ENCODE measurements around the gene EHMT1. TPM values are rescaled to one million over a fixed set of nuclear protein-coding genes. Genes with fewer than 3 reads are reported as not detected.

Gene EHMT1
- 24.3 and 38.4 TPM in 2 replicates for total RNA-seq (2014; rRNA removed; shearing (Covaris generic))

DNA sequence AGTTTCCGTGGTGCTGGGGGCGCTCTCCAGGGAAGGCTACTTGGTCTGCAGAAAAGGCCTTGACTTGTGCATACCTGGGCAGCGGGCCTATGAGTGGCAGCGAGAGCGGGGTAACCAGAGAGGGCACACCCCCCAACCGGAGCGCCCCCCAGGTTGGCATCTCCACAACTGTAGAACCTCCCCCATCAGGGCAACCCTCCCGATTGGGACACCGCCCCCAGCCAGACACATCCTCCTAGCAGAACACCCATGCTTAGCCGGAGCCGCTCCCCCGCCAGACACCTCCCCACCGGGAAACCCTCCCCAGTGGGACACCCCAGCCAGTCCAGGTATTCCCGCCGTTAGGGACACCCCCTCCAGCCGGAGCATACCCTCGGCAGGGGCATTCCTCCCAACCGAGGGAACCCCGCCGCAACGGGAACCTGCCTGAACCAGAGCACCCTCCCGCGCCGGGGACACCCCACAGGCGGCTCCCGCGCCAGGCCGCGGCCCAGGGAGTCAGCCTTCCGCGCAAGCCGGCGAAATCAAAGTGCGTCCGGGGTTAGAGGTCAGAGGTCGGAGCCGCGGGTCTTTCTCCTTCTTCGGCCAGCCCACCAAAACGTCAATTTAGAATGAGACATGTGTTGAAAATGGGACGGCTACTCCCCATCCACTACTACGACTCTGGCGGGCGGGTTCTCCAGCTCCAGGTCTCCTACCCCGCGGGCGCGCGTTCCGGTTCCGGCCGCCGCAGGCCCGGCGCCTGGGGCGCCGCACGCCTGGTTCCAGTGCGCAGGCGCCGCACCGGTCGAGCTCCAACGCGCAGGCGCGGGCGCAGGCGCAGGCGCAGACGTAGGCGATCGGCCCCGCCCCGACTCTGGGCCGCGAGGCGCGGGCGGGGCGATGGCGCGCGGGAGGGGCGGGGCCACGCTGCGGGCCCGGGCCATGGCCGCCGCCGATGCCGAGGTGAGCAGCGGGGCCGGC lies at the start of gene EHMT1:
EHMT1 (plus strand) TSS at position 901 of the 963 bp plus-strand sequence; CDS start at position 925, 24 bp downstream.
- peak; percentile 80 for DNase-seq (ENCODE audit: low read depth)

DNA sequence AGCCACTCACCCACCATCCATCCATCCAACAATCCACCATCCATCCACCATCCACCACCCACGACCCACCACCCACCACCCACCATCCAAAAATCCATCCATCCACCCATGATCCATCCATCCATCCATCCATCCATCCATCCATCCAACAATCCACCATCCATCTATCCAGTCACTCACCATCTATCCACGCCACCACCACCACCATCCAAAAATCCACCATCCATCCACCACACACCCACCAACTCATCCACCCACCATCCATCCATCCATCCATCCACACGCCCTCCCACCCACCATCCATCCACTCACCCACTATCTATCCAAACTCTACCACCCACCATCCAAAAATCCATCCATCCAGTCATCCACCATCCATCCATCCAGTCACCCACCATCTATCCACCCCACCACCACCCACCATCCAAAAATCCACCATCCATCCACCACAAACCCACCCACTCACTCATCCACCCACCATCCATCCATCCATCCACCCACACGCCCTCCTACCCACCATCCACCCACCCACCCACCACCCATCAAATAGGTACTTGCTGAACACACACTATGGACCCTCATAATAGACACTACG lies 49.1 kb upstream of the EHMT1 start:
- DNase-seq (ENCODE audit: low read depth): no peak

DNA sequence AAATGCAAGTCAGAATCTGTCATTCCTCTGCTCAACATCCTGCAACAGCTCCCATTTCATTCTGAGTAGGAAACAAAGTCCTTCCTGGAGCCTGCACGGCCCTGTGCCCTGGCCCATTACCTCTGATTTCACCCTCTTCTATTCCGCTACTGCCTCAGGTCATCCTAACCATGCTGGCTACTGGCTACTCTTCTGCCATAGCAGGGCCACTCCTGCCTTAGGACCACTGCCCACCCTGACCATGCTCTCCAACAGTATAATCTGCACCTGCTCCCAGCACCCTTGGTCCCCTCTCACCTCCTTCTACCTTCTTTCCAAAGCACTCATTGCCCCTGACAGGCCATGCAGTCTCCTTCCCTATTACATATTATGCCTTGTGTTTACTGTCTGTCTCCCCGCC lies 48.2 kb upstream of the EHMT1 start:
- DNase-seq (ENCODE audit: low read depth): no peak

DNA sequence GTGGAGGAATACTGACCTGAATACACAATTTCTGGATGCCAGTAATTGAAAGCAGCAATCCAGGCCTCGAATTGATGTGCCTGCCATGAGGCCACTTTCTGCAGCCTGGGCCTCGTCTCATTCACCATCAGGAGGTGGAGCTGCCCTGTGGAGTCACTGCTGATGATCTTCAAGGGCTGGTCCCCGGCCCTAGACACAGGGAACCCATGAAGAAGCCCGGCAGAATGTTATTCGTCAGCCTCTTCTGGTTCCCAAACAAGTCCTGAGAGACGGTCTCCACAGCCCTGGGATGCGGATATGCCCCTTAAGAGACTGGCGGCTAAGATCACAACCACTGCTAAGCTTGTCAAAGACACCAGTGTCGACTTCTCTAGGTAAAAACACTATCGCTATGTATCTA lies 44.6 kb upstream of the EHMT1 start:
- no peak for DNase-seq (ENCODE audit: low read depth)

DNA sequence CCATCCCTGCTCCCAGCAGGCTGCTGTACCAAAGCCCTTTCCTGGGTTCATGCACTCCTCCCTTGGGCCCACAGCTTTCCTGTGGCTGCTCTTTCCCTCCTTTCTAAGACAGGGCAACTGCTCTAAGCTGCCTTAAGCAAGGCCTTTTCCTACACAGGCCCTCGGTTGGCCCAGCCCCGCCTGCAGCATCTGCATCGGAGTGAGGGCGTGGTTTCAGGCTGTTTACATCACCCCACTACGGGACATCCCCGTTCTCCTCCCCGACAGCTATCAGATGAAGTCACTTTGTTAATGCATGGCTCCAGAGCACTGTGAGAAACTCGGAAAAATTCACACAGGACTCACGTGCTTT lies 43.5 kb upstream of the EHMT1 start:
- no peak for DNase-seq (ENCODE audit: low read depth)

DNA sequence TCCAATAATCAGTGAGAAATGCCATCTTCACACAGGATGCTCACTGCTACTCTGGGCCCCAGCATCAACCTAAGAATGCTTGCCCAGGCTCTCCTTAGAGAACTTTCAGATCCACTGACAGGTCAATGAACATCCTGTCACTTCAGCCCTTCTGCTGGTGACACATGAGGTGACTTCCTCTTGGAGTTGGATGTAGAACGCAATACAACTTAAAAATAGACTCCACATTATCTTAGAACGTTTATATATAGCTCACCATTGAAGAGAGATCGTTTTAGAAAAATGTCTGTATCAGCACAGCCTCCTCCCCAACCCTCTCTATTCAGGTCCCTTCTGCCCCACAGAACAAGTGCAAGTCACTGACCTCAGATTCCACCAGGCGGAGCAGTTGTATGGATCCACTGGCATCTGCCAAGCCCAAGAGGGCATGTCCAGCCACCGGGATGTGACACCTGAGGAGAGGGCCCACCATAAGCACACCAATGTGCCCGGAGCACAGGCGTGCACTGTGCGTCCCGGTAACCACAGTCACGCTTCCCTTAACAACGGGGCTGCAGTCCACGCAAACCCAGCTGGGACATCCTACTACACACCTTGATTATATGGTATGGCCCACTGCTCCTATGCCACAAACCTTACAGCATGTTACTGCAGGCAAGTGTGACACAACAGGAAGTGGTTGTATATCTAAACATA lies 42.9 kb upstream of the EHMT1 start:
- no peak for DNase-seq (ENCODE audit: low read depth)

DNA sequence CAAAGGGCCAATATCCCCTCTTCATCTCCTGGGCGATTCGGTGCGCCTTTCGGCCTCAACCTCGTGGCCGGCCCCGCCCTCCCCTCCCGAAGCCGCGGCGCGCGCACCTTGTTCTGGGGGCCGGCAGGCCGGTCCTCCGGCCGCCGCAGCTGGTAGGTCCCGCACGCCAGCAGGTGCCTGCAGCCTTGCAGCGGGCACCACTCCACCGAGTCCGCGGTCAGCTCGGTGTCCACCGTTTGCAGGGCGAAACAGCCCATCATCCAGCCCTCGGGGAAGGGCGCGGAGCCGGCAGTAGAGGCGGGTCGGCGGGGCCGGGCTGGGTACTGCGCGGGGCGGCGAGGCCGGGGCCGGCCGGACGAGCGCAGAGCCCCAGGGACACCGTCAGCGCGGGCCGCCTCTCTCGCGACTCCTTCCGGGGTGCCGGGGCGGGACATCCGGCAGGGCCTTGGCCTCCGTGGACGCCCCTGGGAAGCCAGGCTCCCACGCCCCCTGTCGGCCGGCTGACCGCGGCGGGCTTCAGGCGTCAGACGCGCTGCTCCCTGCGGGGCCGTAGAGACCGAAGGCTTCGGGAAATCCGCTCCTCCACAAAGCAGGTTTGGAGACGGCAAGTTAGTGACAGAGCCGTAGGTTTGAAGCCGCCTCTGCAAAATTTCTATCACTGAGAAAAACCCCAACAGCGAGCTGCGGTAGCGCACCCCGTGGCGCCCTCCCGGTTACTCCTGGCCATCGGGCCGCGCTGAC lies 40.1 kb upstream of the EHMT1 start, which contains the start of gene DPH7:
DPH7 (minus strand) TSS at position 408 of the 741 bp plus-strand sequence; CDS start at position 260, 148 bp downstream.
- DNase-seq (ENCODE audit: low read depth): peak; percentile 91

DNA sequence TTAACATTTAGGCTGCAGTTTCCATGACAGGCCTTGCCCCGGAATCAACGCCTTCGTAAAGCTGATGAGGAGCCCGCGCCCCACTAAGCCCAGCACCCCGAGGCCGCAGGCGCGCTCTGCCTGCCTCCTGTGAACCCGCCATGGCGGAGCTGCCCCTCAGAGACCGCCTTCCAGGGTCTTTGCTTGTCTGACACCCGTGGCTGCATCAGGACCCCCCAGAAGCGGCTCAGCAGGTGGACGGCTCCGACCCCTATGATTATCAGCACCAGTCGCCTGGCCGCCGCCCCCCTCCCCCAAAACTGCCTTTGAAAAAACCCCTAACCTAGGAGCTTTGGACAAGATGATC lies 39.6 kb upstream of the EHMT1 start:
- DNase-seq (ENCODE audit: low read depth): no peak

DNA sequence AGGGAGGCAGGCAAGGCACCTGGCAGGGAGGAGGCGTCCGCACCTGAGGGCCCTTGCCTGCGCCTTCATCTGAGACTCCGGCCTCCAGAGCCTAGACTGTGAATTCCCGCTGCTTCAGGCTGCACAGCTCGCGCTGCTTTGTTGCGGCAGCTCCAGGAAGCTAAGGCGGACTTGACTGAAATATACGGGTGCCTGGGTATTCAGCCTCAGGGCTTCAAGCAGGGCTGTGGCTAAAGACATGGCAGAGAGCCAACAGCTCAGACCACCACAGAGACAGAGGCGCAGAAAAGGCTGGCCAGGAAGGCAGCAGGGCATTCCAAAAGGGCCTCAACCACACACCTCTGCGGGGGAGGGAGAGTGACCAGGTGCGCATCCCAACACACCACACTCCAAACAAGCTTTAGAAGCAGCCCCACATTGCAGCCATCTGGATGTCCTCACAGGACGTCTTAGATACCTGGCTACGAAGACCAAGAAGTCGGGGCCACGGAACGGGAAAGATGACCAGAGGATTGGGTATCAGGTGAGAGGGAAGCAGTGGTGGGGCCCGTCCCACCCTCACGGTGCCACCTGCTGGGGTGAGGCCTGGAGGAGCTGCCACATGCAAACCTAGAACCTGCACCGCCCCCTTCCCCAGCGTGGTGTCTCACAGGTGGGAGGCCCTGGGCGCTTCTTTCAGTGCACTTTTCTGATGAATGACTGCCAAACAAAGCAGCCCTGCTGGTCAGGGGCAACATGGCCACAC lies 38.4 kb upstream of the EHMT1 start:
- DNase-seq (ENCODE audit: low read depth): peak; percentile 15

DNA sequence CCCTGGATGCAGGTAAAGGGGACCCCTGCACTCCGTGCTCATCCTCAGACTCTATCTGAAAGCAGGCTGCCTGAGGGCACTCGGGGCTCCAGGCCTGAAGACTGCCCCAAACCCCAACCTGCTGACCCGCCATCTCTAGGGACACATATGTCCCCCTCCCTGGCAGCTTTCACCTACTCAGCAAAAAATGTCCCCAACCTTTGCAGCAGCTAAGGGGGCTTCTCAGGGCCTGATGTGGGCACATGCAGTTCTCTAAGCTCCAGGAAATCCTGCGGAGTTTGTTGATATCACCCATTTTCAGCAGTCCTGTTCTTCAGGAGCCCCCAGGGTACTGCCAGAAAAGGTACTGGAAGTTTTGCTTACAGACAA lies 37.9 kb upstream of the EHMT1 start:
- no peak for DNase-seq (ENCODE audit: low read depth)

DNA sequence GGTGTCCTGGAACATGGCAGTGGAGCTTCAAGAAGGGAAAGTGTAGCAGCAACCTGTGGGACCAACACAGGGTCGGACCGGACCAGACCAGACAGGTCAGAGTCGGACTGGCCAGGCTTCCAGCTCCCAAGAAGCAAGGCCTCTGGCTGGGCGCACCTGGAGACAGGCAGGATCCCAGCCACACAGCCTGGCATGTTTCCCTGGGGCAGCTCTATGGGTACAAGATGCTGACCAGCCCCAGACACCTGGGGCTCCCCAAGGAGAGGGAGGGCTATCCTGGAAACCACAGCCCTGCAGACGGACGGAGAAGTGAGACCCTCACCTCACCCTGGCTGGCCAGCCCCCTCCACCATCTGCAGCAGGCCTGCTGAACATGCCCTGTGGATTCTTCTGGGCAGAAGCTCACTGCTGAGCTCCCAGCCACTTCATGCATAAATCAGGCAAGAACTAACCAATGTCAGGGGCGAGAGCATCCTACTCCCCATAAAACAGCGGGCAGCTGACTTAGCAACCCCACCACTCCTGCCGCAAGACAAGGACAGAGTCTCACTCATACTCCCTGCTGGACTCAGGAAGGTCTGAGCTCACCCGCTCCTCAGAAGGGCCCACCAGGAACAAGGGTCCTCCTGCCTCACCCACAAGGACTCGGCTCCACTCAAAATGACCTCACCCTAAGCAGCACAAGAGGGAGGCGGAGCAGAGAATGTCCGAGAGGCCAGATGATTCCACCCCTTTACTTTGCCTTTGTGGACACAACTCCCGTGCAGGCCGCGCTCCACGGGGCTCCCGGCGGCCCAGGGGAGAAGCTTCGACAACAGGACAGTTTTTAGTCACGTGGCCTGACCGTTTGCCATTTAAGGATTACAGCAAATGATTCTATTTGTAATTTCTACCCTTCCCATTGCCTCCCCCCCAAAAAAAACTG lies 37.2 kb upstream of the EHMT1 start:
- DNase-seq (ENCODE audit: low read depth): no peak

DNA sequence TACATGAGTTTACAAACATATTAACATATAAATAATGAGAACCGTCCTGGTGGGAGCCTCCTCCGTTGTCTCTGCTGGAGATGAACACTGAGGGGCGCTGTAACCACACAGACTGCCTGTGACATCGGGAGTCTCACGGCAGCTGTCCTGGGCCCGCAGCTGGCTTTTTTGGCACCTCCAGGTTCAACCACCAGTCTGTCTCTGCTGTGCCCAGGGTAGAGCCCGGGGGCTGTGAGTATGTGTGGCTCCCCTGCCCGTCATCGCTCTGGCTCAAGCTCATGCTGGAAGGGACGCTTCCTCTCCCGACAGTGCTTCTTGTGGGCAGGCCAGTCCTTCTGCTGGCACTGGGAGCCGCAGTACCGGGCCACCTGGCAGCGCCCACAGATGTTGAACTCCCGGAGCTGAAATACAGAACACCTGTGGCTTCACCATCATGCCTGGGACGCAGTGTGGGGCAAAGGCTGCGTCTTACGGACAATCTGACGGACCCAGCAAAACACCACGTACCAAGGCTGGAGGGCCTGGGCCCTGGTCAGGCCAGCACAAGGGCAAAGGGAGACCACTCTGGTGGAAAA lies 36.4 kb upstream of the EHMT1 start:
- peak; percentile 12 for DNase-seq (ENCODE audit: low read depth)

DNA sequence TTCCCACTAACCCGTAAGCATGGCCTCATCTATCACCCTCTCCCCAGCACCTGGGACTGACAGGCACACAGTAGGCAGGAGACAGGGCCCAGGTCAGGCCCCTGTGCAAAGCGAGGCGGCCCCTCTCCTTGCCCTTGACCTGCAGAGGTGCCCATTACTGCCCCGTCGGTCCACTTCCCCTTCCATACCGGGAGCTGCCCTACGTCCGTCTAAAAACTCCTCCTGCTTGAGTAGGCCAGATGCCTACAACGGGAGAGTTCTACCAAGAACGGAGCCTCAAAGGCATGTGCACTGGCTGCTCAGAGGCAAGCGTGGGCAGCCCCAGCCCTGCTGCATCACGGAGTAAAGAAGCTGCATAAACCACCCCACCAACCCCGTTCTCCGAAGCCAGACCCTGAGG lies 35.5 kb upstream of the EHMT1 start:
- no peak for DNase-seq (ENCODE audit: low read depth)

DNA sequence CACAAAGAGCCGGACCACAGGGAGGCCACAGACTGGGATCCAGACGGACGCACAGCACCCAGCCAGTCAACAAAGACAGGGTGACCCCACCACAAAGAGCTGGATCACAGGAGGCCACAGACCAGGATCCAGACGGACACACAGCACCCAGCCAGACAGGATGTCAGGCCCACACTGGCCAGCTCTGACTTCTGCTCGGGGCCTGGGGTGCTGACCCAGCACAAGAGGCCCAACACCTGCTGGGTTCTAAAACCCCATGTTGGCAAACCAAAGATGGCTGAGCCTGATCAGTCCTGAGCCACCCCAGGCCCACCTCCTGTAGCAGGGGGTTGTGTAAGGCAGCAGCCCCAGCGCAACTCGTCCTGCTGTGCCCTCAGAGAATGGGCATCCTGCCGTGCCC lies 34.8 kb upstream of the EHMT1 start:
- DNase-seq (ENCODE audit: low read depth): no peak

DNA sequence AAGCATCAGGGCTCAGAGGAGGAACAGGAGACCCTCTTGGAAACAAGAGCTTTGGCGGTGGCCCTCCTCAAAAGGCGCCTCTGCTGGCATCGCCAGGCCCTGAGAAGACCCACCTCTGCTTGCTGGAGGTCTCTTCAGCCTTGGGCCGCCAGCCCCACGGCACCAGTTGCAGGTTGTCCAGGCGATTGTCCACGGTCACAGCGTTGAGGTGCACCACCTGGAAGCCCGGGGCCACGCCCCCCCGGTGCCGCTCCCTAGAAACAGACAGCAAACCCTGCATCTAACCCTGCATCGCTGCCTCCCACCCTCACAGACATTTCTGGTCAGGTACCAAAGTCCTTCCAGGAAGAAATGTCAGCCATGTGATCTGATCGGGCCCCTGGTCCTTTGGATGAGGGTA lies 32.0 kb upstream of the EHMT1 start:
- DNase-seq (ENCODE audit: low read depth): no peak

DNA sequence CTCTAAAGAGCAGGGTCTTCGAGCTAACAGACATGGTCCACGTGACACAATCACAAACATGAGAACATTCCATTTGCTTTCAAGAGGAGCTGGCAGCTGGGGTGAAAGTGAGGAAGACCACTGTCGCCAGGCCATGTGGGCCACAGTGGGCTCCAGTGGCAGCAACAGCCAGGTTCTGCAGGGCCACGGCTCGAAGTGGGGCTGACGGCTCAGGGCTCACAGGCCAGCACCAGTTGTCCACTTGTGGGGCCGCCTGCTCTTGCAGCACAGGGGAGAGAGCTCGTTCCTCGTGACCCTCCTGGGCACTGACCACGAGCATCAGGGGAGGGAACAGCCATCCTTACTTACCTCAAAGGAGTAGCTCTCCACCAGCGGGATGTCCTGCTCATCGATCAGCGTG lies 30.5 kb upstream of the EHMT1 start:
- DNase-seq (ENCODE audit: low read depth): no peak

DNA sequence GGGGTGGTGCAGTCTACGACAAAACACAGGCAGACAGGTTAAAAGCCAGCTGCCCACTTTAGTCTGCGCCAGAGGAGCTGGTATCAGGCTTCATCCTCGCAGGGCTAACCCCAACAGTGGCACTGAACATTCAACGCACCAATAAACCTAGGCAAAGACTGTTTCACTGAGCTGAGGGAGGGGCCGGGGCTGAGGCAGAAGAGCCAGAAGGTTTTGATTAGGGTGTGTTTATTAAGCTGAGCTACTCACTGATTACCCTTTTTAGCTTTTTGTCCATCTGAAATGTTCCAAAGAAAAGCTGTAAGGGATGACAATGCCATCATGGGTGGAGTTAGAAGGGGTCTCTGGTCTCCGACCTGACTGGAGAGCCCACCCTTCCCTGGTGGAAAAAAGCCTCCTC lies 29.9 kb upstream of the EHMT1 start:
- no peak for DNase-seq (ENCODE audit: low read depth)

DNA sequence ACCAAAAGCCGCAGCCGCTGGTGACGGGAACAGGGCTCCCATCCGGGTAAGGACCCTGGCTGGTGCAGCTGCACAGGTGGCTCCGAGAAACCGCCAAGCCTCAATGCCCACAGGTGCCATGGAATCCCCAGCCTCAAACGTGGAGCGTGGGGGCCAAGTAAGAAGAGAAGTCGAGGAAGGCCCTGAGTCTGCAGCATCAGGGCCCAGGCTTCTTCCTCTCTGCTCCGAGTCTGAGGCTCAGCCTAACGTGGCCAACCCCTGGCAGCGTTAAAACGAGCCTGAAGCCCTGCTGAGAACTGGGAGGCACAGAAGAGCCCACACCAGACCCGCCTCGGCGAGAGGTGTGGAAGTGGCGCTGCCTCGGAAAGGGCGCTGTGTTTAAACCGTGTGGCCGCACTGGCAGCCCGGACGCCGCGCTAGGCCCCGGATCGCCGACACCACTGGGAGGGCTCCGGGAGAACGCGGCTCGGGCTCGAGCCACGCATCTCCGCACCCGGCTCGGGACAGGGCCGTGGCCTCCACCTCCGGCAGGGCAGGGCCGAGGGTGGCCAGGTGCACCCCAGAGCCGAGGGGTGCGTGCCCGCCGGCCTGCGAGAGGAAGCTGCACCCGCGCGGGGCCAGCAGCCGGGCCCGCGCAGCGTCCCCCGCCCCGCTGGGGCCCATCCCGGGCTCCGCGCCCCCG lies 29.2 kb upstream of the EHMT1 start:
- no peak for DNase-seq (ENCODE audit: low read depth)

DNA sequence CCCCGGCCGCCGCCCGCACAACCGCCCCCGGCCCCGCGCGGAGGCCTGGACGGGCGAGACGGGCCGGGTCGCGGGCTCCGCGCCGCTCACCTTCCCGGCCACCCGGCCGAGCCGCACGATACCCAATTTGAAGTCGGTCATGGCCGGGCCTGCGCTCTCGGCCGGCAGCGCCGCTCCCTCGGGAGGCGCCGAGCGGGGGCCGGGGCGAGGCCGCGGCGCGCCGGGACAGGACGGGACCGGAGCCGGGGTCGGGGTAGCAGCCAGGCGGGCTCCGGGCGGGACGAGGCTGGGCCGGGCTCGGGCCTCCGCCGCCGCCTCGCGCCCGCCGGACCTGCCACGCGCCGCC lies 28.7 kb upstream of the EHMT1 start:
- no peak for DNase-seq (ENCODE audit: low read depth)

All from M059J (cell line).